T follicular helper cell (primary cell): ENCODE measurements around the gene PKD1.

Experiments used
- DNase-seq: peaks from one replicate; pipeline ENCODE4 v3.0.0-alpha.2; 2020; ENCODE audit warnings: low read depth
- total RNA-seq, 2 experiments: gene quantifications; one replicate each; lab custom pipeline; 2026; lab: John Stamatoyannopoulos, UW

Gene PKD1
- total RNA-seq = 103 to 189 reads per million in 2 experiments

DNA sequence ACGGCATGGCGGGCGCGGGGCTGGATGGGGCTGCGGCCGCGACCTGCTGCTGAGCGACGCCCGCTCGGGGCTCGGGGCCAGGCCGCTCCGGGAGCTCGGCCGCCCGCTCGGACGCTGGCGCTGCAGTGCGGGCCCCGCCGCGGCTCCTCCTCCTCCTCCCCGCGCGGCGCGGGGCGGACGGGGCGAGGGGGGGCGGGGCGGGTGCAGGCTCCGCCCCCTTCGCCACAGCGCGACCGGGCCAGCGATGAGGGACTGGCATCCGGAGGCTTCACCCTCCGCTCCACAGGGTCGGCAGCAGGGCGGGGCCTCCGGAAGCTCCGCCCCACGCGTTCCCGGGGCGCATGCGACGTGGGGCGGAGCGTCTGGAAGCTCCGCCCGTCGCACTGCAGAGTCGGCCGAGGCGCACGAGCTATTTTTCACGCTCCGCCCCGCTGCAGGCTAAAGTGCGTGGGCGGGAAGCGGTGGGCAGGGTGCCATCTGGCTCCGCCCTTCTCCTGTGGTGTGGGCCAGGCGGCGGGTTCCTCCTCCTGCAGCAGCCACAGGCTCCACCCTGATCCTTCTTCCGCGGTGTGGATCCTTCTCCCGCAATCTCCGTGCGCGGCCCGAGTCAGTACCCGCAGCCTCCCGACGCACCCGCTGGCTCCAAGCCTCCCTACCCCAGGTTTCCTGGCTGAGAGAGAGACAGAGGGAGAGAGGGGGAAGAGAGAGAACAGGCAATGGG, at the start of gene PKD1:
Gene PKD1 (minus strand): TSS at position 129 of the 721 bp plus-strand sequence. CDS start 209 bp downstream, outside the sequence.
- DNase-seq = peak; percentile 97

DNA sequence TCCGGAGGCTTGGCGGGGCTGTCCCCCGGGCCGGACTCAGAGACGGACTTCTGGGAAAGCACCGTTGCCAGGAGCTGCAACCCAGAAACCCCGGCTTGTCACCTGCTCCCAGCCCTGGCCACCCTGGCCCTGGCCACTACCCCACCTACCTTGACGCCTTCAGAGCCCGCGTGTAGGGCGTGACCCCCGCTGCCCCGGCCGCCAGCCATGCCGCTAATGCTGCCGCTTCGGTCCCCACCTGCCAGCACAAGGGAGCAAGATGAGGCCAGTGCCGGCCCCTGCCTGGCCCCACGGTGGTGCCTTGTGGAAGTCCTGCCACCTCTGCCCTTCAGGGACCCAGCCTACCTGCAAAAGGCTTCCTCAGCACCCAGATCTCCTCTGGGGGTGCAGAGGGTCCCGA, 49.3 kb upstream of the PKD1 start:
- no peak for DNase-seq

DNA sequence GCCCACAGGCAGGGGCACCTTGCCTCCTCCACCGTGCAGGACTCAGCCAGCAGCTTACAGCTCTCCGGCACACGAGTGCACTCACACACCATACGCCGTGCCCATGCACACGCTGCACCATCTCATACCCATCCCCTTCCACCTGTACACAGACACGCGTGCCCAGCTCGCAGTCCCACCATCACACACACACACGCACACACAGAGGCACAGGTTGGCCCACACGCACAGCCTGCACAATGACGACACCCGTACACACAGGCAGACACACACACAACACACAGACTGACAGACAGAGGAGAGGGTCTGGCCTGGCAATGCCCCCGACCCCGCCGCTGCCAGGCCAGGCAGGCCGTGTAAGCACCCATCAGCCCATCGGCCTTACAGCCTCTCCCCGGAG, 48.6 kb upstream of the PKD1 start:
- no peak for DNase-seq

DNA sequence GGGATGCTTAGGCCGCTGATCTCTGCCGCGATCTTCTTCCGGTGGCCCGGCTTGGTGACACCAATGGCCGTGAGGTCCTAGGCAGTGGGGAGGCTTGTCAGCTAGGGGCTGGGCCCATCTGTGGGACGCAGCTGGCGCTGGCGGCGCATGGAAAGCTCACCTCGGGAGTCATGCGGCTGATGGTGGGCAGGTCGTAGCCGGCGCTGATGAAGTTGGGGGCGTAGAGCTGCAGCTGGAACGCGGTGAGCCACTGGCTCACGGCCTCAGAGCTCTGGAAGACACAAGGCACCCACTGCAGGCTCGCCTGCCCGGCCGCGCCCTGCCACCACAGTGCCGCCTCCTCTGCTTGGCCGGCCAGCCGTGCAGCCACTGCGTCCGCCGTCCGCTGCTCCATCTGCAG, 48.0 kb upstream of the PKD1 start:
- no peak for DNase-seq

DNA sequence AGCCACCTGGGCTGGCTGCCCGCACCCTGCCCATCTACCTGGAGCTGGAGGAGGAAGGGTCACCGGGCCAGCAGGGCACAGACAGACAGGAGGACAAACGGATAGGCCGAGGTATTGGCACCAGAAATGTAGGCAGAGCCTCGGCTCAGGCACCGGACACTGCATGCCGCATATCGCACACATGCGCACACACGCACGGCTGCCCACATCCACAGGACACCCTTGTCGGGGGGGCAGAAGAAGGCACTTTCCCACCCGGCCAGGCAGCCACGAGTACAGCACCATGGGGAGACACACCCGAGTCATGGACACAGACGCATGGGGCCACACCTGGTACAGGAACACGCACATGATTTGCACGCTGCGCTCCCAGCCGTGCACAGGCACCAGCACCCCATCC, 46.3 kb upstream of the PKD1 start:
- DNase-seq = no peak

DNA sequence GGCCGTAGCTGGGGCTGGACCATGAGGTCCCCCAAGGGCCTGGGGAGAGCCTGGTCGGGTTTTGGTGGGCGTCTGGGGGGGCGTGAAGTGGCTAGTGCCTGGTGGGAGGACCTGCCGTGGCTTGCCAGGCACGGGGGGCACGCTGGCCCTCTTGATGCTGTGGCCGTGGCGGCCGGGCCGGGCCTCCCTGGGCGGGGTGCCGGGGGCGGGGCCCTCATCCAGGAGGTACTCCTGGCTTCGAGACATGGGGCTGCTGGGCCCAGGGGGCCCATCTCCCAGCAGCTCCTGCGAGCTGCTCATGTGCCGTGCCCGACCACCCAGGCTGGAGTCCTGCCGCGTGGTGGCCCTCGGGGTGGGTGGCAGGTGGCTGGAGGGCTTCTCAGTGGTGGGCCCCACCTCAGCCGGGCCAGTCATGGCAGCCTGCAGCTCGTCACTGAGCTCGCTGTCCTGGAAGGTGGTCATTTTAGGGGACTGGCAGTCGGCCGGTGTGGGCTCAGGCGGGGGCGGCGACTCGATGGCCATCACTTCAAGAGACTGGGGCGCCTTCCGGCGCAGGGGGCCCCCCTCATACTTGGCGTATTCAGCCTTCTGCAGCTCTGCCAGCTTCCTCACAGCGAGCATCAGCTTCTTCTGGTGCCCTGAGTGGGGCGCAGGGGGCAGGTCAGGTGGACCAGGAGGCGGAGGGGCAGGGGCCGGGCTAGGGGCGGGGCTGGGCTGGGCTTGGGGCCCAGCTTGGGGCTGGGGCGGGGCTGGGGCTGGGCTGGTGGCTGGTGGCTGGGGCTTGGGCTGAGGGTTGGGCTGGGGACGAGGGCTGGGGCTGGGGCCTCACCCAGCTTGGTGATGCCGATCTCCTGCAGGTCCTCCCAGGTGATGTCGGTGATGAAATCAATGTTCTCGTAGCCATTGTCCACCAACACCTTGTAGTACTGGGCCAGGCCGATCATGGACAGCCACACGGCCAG, 45.5 kb upstream of the PKD1 start:
- DNase-seq = no peak

DNA sequence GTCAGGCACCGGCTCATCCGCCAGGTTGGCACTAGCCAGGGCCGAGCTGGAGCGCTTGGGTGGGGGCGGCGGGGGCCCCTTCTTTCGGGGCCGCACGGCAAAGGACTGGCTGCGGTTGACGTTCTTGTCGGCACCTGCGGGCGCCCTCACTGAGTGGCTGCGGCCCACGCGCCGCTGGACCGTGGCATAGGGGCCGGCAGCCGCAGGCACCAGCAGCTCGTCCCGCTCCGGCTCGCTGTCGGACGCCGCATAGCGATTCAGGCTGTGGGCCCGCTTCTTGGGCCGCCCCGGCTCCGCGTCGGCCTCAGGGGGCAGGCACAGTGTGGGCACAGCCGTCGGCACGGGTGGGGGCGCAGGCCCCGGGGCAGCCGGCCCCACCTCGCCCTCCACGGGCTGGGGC, 44.8 kb upstream of the PKD1 start:
- no peak for DNase-seq

DNA sequence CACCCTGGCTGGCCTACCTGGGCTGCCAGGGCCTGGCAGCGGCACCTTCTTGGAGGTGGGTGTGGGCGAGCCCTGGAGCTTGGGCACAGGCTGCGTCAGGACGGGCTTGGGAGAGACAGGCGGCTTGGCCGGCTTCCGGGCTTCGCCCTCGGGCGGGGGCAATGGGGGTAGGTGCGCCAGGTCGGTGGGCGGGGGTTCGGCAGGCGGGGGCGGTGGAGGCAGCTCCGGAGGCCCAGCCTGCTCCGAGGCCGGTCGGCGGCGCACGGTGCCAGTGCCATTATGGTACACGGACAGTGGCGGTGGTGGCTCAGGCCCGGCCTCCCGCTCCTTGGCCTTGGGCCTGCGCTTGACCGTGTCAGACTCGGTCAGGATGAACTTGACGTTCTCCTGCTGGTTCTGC, 43.9 kb upstream of the PKD1 start:
- DNase-seq = no peak

DNA sequence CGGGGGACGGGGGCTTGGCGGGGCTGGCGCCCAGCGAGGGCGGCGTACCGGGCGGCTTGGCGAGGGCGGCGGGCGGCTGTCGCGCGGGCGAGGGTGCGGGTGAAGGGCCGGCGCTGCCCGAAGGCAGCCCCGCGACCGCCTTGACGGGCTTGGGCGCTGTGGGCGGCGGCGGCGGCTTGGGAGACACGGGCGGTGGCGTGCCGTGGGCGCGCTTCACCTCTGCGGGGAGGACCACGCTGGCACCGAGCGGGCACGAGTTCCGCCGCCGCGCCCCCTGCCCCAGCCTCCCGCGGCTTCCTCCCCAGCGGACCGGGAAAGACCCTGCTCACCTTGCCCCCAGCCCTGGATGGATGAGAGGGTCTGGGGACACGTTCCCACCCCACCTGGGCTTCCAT, 43.4 kb upstream of the PKD1 start:
- DNase-seq = no peak

DNA sequence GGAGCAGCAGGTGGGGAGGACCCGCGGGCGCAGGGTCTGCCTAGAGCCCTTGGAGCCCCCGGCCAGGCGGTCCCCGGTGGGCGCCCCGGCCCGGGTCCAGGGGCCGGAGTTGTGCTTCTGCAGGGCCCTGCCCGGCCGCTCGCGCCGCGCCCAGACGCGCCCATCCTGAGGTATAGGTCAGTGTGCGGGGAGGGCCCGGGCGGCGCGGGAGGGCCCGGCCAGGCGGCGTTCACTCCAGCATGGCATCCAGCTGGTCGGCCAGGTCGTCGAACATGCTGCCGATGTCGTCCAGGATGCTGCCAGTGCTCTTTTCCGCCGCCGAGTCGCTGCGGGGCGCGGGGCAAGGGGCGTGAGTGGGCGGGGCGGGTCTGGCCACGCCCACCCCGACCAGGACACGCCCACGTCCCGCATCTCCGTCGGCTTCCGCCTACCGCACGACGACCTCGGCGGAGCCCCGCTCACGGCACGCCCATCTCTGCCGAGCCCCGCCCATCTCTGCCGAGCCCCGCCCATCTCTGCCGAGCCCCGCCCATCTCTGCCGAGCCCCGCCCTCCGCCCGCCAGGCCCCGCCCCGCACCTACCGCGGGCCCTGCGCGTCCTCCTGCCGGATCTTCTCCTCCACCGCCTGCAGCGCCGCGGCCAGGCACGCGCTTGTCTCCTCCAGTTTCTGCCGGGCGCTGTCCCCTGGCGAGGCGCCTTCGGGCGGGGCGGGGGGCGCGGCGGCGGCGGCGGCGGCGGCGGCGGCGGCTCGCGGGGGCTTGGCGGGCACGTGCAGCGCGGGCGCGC, 42.8 kb upstream of the PKD1 start:
- DNase-seq = peak; percentile 30

DNA sequence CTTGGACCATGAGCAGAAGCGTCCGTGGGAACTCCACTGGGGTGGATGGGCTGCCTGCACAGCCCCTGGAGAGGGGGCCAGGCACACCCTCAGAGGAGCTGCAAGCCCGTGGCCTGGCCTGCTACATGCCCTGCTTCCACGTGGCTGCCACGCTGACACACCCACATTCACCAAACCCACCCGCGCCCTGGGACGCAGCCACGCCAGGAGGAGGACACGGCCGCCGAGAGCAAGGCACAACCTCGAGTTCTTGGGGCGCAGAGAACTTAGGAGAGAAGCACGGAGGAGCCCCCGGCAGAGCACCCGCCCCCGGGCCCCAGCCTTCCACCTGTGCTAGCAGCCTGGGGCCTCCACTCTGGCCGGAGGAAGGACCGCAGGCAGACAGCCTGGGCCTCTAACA, 41.9 kb upstream of the PKD1 start:
- DNase-seq = no peak

DNA sequence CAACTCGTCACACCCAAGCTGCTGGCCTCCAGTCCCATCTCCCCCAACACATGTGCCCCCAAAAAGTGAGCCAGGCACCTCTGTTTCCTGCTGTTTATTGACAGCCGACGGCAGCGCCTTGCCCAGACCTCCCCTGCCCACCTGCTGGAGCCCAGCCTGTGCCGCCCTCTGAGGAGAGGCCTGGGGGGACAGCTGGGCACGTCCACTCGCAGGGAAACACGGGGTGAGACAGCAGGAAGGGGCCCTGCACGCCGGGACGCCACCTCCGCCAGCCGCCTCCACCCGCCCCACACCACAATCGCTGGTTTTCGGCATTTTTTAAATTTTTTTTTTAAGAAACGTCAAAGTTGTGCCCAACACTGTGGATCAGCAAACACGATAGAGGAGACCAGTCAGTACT, 41.4 kb upstream of the PKD1 start:
- no peak for DNase-seq

DNA sequence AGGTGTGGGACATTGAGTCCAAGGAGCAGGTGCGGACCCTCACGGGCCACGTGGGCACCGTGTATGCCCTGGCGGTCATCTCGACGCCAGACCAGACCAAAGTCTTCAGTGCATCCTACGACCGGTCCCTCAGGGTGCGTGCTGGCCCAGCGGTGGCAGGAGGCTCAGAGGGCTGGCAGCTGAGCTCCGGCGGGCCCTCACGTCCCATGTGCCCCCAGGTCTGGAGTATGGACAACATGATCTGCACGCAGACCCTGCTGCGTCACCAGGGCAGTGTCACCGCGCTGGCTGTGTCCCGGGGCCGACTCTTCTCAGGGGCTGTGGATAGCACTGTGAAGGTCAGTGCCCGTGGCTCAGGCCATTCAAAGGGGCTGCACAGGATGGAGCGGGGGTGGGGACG, 40.3 kb upstream of the PKD1 start:
- no peak for DNase-seq

DNA sequence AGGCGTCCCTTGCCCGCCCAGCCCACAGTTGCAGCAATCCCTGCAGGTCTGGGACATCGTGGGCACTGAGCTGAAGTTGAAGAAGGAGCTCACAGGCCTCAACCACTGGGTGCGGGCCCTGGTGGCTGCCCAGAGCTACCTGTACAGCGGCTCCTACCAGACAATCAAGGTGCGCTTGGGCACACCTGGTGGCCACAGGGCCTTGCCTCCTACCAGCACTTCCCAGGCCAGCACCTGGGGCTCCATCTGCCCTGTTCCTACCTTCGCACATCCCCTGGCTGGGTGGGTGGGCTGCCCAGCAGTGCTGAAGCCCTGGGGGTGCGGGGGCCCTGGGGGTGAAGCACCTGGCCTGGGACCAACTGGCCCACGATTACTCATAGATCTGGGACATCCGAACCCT, 39.8 kb upstream of the PKD1 start:
- DNase-seq = no peak

DNA sequence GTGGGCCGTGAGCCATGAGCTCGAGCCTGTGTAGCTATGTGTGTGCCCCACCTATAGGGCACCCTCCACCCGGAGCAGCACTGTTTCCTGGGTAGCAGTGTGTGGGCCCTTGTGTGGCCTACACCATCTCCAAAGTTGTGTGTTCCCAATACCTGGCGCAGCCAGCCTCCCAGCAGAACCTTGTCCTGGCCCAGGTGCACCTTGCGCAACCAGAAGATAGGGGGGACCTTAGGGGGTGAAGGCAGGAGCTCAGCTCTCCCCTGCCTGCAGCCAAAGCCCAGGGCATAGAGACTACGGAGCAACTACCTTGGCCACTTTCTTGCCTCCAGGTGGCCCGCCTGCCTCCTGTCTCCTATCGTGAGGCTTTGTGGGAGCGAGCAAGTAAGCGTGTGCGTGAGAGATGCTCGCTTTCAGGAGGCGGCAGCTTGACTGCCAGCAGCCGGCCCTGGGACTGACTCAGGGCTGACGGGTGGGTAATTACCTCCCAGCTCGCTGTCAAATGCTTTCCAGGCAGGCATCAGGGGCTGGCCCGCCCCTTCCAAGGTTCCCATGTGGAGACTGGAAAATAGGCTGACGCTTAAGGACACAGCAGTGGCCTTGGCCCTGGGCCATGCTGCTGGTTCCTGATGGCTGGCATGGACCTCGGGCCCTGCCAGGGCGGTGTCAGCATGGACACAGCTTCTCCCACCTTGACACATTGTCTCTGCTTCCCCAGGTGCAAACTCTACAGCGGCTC, 38.9 kb upstream of the PKD1 start:
- DNase-seq = no peak

DNA sequence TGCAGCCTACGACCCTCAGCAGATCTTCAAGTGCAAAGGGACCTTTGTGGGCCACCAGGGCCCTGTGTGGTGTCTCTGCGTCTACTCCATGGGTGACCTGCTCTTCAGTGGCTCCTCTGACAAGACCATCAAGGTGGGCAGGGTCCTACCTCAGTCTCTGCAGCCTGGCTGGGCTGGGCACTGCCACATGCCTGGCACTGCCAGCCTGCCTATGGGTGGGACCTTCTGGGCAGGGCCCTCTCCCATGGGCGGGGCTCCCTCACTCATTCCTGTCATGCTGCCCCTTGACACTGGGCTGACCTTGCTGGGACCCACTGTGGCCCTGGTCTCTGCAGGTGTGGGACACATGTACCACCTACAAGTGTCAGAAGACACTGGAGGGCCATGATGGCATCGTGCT, 38.2 kb upstream of the PKD1 start:
- DNase-seq = no peak

DNA sequence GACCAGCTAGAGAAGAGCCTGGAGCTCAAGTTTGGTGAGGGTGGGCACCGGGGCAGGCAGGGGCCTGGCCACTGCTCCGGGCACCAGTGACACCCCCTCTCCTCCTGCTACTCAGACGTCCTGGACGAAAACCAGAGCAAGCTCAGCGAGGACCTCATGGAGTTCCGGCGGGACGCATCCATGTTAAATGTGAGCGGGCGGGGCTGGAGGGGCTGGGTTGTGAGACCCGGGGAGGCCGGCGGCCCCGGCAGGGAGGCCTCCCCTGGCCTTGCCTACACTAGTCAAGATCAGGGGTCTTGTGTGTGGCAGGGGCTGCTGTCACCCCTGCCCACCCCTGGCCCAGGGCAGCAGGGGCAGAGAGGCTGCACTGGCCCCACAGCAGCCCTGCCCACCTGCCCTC, 37.7 kb upstream of the PKD1 start:
- no peak for DNase-seq

DNA sequence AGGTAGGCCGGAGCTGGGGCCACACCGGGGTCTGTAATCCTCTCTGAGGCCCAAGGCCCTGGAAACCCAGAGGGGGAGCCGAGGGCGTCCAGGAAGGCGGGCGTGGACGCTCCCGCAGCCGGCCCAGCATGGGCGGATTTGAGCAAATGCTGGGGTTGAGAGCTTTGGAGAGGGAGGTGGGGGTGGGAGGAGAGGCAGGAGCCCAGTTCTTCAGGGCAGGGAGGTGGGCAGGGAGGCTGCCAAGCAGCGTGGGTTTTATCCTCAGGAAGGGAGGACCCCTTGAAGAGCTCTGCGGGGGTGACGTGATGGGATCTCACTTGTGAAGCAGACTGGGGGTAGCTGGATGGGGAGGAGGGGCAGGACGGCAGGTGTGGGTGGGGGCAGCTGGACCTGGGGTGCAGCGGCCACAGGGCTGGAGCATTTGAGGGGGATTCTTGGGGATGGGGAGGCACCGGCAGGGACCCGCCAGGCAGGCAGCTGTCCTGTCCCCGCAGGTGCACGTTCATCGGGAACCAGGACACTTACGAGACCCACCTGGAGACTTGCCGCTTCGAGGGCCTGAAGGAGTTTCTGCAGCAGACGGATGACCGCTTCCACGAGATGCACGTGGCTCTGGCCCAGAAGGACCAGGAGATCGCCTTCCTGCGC, 37.1 kb upstream of the PKD1 start:
- no peak for DNase-seq

DNA sequence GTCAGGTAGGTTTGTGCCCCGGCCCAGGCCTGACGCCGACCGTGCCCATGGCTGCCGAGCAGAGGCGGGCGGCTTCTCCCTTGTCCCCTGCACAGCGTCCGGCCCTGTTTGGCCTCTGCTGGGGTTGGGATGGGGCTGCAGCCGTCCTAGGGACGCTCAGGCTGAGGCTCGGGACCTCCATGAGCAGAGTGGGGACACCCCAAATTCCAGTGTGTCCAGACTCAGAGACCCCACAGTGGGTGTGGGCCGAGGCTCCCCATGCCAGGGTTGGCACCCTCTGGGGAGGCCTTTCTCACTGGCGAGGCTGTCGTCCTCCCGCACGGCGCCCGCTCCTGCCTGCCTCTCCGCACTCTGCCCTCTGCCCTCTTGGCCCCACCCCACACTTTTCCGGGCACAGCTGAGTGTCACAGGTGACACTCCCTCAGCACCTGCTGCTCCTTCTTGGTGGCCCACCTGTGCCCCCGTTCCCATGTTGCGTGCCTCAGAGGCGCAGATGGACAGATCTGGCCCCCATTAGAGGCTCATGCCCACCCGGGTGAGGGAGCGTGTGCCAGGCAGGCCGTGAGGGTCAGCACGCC, 36.0 kb upstream of the PKD1 start:
- DNase-seq = no peak

DNA sequence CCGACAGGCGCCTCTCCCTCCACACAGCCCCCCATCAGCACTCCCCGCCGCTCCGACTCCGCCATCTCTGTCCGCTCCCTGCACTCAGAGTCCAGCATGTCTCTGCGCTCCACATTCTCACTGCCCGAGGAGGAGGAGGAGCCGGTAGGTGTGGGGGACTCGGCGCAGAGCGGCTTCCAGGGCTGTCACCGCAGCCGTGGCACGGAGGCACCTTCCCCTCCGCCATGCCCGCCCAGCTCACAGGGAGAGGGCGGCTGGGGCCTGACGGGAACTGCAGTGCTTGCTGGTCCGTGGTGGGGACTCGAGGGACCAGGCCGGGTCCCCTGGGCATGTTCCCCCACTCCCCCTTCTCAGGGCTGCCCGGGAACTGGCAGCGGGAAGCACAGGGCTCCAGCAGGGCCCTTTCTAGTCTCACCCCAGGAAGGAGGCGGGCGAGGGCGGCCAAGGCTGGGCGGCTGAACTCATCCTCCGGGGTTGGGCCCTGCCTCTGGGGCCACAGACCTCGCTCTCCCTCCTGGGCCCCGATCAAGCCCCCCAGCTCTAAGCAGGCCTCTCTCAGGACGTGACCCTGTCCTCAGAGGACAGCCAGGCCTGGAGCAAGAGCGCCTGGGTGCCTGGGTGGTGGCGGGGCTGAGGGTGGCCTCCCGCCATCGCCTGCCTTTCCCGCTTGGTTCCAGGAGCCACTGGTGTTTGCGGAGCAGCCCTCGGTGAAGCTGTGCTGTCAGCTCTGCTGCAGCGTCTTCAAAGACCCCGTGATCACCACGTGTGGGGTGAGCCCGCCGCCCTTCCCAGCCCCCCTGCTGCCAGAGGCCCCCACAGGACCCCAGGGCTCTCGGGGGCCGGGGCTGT, 35.1 kb upstream of the PKD1 start:
- no peak for DNase-seq
